ENCODE results near the gene ARHGEF3.

DNA sequence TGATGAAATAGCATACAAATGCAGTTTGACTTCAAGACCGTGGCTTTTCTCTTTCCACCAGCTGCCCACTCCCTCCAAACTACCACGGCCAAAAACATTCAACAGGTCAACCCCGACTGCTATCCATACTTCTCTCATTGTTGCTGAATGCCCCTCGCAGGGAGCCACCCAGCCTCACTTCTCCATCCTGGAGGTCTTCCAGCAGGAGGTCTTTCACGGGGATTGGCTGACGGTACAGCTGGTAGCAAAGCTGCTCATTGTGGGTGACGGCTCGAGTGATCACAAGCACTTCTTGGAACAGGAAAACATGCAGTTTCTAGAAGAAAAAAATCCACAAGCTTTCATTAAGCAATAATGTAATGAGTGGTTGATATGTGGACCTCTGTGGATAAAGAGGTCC is 69.6 kb downstream of the ARHGEF3 start:
- TF ChIP-seq, protein P1, sequence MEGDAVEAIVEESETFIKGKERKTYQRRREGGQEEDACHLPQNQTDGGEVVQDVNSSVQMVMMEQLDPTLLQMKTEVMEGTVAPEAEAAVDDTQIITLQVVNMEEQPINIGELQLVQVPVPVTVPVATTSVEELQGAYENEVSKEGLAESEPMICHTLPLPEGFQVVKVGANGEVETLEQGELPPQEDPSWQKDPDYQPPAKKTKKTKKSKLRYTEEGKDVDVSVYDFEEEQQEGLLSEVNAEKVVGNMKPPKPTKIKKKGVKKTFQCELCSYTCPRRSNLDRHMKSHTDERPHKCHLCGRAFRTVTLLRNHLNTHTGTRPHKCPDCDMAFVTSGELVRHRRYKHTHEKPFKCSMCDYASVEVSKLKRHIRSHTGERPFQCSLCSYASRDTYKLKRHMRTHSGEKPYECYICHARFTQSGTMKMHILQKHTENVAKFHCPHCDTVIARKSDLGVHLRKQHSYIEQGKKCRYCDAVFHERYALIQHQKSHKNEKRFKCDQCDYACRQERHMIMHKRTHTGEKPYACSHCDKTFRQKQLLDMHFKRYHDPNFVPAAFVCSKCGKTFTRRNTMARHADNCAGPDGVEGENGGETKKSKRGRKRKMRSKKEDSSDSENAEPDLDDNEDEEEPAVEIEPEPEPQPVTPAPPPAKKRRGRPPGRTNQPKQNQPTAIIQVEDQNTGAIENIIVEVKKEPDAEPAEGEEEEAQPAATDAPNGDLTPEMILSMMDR (IDR thresholded peaks at IDR 0.05), result no peak
- no peak for TF ChIP-seq ZFX (IDR thresholded peaks at IDR 0.05; ENCODE audit: borderline replicate concordance)
